ENCODE results near the gene DNAH6.

Gene DNAH6

DNA sequence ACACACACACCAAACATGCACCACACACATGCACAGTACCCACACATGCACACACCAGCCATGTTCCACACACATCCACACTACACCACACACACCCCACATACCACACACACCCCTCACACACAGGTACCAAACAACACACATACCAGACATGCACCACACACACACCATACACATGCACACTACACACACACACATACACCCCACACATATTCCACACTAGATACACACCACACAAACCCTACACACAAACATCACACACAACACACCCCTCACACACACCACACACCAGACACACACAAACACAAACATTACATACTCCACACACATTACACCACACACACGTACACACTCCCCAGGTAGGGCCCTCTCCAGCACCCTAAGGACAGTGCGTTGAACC, 313.4 kb downstream of the DNAH6 start:
- no peak overlapping the region for H3K4me3 ChIP-seq (replicated peaks; ENCODE audit: low read depth, low read length)
- DNase-seq (ENCODE audit: low read depth), result no peak
- no peak for TF ChIP-seq CTCF (IDR thresholded peaks at IDR 0.05; ENCODE audit: low read length, missing control alignments)

DNA sequence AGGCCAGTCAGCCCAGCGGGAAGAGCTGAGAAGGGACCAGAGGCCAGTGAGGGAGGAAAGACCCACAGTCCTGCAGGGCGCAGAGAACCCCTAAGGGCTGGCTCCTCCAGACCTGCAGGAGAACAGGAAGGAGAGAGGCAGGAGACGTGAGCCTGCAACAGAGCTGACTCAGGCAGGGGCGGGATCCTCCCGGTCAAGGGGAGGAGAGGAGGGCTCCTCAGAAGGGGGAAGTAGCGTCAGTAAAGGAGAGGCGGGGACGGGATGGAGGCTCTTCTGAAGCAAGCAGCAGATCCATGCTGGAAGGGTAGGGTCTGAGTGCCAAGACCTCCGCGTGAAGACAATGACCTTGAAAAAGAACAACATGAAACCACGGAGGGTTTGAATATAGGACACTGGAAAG, 313.8 kb downstream of the DNAH6 start:
- TF ChIP-seq CTCF (IDR thresholded peaks at IDR 0.05; ENCODE audit: low read length, missing control alignments), result no peak
- DNase-seq (ENCODE audit: low read depth), result no peak
- H3K4me3 ChIP-seq (replicated peaks; ENCODE audit: low read depth, low read length), result no peak overlapping the region

DNA sequence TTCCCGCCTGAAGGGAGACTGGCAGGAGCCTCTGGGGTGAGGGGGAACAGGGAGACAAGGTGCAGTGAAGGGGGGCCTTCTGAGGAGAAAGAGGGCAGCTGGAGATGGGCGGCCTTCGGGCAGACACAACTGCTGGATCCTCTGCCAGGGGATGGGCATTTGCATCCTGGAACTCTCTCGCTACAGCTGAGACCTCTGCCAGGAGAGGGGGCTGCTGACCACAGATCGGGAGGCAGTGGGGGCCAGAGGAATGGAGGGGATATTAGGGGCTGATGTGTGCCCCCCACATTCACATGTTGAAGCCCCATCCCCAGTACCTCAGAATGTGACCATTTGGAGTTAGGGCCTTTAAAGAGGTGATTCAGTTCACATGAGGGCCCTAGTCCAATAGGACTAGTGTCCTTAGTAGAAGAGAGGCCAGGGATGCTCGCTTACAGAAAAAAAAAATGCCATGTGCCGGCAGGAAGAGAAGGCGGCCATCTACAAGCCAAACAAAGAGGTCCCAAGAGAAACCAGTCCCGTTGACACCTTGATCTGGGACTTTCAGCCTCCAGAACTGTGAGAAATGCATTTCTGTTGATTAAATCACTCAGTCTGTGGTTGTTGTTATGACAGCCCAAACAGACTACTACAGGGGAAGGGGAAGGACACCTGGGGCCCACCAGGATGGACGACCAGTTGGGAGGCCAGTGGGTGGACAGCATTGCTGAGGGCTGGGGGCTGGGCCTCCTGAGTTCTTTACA, 314.6 kb downstream of the DNAH6 start:
- no peak for TF ChIP-seq CTCF (IDR thresholded peaks at IDR 0.05; ENCODE audit: low read length, missing control alignments)
- no peak for DNase-seq (ENCODE audit: low read depth)
- H3K4me3 ChIP-seq (replicated peaks; ENCODE audit: low read depth, low read length), result no peak overlapping the region

- H3K4me3 ChIP-seq (replicated peaks; ENCODE audit: low read depth, low read length), result no peak overlapping the region
- DNase-seq (ENCODE audit: low read depth), result no peak
- no peak for TF ChIP-seq CTCF (IDR thresholded peaks at IDR 0.05; ENCODE audit: low read length, missing control alignments)
Measured at GRCh38 chr2:84832772-84833461, 316.6 kb downstream of the DNAH6 start.

GRCh38 chr2:84833481-84834150, 317.3 kb downstream of the DNAH6 start:
- TF ChIP-seq CTCF (IDR thresholded peaks at IDR 0.05; ENCODE audit: low read length, missing control alignments), result no peak
- H3K4me3 ChIP-seq (replicated peaks; ENCODE audit: low read depth, low read length), result no peak overlapping the region
- DNase-seq (ENCODE audit: low read depth), result no peak

DNA sequence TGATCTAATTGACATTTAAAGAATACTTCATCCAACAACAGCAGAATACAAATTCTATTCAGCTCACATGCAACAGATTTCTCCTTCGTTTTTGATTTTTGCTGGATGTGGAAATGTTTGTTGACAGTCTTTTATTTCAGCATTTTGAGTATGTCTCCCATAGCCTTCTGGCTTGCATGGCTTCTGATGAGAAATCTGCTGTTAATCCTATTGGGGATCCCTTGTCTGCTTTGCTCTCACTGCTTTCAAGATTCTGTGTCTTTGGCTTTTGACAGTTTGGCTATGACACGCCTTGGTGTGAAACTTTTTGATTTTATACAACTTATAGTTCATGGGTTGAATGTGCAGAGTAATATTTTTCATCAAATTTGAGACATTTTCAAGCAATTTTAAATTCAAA, 319.9 kb downstream of the DNAH6 start:
- H3K4me3 ChIP-seq (replicated peaks; ENCODE audit: low read depth, low read length), result no peak overlapping the region
- no peak for DNase-seq (ENCODE audit: low read depth)
- TF ChIP-seq CTCF (IDR thresholded peaks at IDR 0.05; ENCODE audit: low read length, missing control alignments), result no peak

All from fibroblast of pulmonary artery (primary cell).